A549 (cell line): ENCODE measurements around the gene RORB.

ENCODE experiments used
- EHMT2 ChIP-seq: fragments of 200-600 bp; sonication (generic); IDR thresholded peaks from 2 replicates; pipeline ENCODE4 v1.6.1; 2016; ENCODE audit warnings: antibody characterized with exemption, low read depth, mild to moderate bottlenecking, moderate library complexity
- EP300 ChIP-seq, 2 experiments: fragments of >200 bp; sonication (Bioruptor Twin); formaldehyde crosslinking; IDR thresholded peaks; 2 replicates in 1 of 2; 3 replicates in 1 of 2; pipeline ENCODE4 v1.6.1; 2016 to 2017
- HOXA7 ChIP-seq: fragments of 250-450 bp; sonication (Bioruptor Pico); IDR thresholded peaks from 2 replicates; pipeline ENCODE4 v1.5.0; 2020; ENCODE audit warnings: mild to moderate bottlenecking, moderate library complexity
- JUN ChIP-seq, 2 experiments: fragments of >200 bp; sonication (Bioruptor Twin); formaldehyde crosslinking; IDR thresholded peaks; 2 replicates in 1 of 2; 3 replicates in 1 of 2; pipeline ENCODE4 v1.6.1; 2016 to 2017
- JUNB ChIP-seq: fragments of >200 bp; sonication (Bioruptor Twin); formaldehyde crosslinking; IDR thresholded peaks from 2 replicates; pipeline ENCODE4 v1.6.1; 2016
- MAFK ChIP-seq: fragments of 450-650 bp; IDR thresholded peaks from 2 replicates; pipeline ENCODE4 v1.6.1; 2014; ENCODE audit not compliant: partially characterized antibody
- NFE2L2 ChIP-seq: fragments of 150-350 bp; conservative IDR thresholded peaks from 2 replicates; pipeline ENCODE4 v1.6.1; 2014; ENCODE audit warnings: low read length
- POLR2A ChIP-seq: IDR thresholded peaks from 2 replicates; pipeline ENCODE4 v1.6.1; 2012; ENCODE audit warnings: mild to moderate bottlenecking, low read length
- RFX5 ChIP-seq: fragments of 450-650 bp; IDR thresholded peaks from 2 replicates; pipeline ENCODE4 v1.7.1; 2014; ENCODE audit warnings: antibody characterized with exemption, mild to moderate bottlenecking, moderate library complexity
- SMC3 ChIP-seq: fragments of >200 bp; sonication (Bioruptor Twin); formaldehyde crosslinking; IDR thresholded peaks from 3 replicates; pipeline ENCODE4 v1.6.1; 2018; ENCODE audit warnings: inconsistent platforms
- ZC3H11A ChIP-seq: fragments of 450-650 bp; IDR thresholded peaks from 2 replicates; pipeline ENCODE4 v1.6.1; 2014; ENCODE audit warnings: antibody characterized with exemption, mild to moderate bottlenecking
- TF ChIP-seq, protein P1 (sequence below): fragments of >200 bp; sonication (Bioruptor Twin); formaldehyde crosslinking; IDR thresholded peaks from 3 replicates; pipeline ENCODE4 v1.5.1; 2016
- TF ChIP-seq, protein P2 (sequence below): IDR thresholded peaks from 2 replicates; pipeline ENCODE4 v1.6.1; 2012
- TF ChIP-seq, protein P3 (sequence below): fragments of >200 bp; sonication (Bioruptor Twin); formaldehyde crosslinking; IDR thresholded peaks from 3 replicates; pipeline ENCODE4 v1.6.1; 2016

DNA sequence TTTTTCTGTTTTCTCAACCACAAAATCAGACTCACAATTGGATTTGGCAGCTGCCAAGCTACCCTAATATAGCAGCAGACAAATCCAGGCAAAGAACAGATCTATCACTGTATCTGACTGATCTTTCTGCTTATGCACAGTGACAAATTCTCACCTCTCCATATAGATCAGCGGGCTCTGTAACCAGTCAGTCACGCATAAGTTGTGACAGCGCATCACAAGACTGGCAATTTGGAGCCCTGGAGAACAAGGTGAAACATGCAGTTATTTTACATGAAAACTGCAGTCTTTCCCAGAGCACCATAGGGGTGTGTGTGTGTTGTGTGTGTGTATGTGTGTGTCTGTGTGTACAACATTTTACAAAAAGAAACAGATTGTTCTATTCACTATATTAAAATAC lies 37.7 kb downstream of the RORB start:
- TF ChIP-seq JUNB (no peak), EP300 (IDR thresholded peaks at IDR 0.05) (no peak), JUN (IDR thresholded peaks at IDR 0.05) (no peak), ZC3H11A (no peak), HOXA7 (CRISPR knock-in tag) (no peak), RFX5 (no peak), SMC3 (no peak), EHMT2 (no peak), POLR2A (no peak), MAFK (no peak), NFE2L2 (no peak)
- TF ChIP-seq, protein P1, sequence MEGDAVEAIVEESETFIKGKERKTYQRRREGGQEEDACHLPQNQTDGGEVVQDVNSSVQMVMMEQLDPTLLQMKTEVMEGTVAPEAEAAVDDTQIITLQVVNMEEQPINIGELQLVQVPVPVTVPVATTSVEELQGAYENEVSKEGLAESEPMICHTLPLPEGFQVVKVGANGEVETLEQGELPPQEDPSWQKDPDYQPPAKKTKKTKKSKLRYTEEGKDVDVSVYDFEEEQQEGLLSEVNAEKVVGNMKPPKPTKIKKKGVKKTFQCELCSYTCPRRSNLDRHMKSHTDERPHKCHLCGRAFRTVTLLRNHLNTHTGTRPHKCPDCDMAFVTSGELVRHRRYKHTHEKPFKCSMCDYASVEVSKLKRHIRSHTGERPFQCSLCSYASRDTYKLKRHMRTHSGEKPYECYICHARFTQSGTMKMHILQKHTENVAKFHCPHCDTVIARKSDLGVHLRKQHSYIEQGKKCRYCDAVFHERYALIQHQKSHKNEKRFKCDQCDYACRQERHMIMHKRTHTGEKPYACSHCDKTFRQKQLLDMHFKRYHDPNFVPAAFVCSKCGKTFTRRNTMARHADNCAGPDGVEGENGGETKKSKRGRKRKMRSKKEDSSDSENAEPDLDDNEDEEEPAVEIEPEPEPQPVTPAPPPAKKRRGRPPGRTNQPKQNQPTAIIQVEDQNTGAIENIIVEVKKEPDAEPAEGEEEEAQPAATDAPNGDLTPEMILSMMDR = no peak
- TF ChIP-seq, protein P2, sequence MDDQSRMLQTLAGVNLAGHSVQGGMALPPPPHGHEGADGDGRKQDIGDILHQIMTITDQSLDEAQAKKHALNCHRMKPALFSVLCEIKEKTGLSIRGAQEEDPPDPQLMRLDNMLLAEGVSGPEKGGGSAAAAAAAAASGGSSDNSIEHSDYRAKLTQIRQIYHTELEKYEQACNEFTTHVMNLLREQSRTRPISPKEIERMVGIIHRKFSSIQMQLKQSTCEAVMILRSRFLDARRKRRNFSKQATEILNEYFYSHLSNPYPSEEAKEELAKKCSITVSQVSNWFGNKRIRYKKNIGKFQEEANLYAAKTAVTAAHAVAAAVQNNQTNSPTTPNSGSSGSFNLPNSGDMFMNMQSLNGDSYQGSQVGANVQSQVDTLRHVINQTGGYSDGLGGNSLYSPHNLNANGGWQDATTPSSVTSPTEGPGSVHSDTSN = no peak
- TF ChIP-seq, protein P3, sequence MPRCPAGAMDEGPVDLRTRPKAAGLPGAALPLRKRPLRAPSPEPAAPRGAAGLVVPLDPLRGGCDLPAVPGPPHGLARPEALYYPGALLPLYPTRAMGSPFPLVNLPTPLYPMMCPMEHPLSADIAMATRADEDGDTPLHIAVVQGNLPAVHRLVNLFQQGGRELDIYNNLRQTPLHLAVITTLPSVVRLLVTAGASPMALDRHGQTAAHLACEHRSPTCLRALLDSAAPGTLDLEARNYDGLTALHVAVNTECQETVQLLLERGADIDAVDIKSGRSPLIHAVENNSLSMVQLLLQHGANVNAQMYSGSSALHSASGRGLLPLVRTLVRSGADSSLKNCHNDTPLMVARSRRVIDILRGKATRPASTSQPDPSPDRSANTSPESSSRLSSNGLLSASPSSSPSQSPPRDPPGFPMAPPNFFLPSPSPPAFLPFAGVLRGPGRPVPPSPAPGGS = no peak
